Fibroblast of lung (primary cell): ENCODE data around the gene ANO10. TPM values are rescaled to one million over a fixed set of nuclear protein-coding genes. Genes with fewer than 3 reads are reported as not detected.

Experiments
- DNase-seq, 2 donors: peaks; one replicate each; pipeline versions ENCODE4 v3.0.0 to v3.0.0-alpha.2; 2010; ENCODE audit warnings: low read depth in 2 of 2
- H2AFZ ChIP-seq: 2 replicates; pipeline ENCODE4 v1.5.1; 2012; ENCODE audit warnings: low read length, control low read depth, inconsistent platforms
- H3K27ac ChIP-seq: 2 replicates; pipeline ENCODE4 v1.5.1; 2011; ENCODE audit warnings: low read length, control low read depth; ENCODE audit not compliant: insufficient read depth
- H3K27me3 ChIP-seq: 2 replicates; pipeline ENCODE4 v1.5.1; 2011; ENCODE audit warnings: mild to moderate bottlenecking, low read length; ENCODE audit not compliant: control insufficient read depth, insufficient read depth
- H3K36me3 ChIP-seq: 2 replicates; pipeline ENCODE4 v1.5.1; 2011; ENCODE audit warnings: low read length; ENCODE audit not compliant: control insufficient read depth, insufficient read depth
- H3K4me1 ChIP-seq: 2 replicates; pipeline ENCODE4 v1.5.1; 2011; ENCODE audit warnings: low read length; ENCODE audit not compliant: control insufficient read depth, insufficient read depth; ENCODE audit errors: extremely low read depth
- H3K4me2 ChIP-seq: 2 replicates; pipeline ENCODE4 v1.5.1; 2011; ENCODE audit warnings: low read length, control low read depth; ENCODE audit not compliant: insufficient read depth; ENCODE audit errors: extremely low read depth
- H3K4me3 ChIP-seq, 4 experiments: fragments of 200-600 bp in 1 of 4; sonication (generic) in 1 of 4; replicated peaks in 1 of 4; 2 replicates each; pipeline ENCODE4 v1.5.1; 2011 to 2016; ENCODE audit warnings: low read length in 4 of 4, low read depth in 3 of 4, mild to moderate bottlenecking in 3 of 4, control low read depth in 2 of 4, inconsistent platforms in 1 of 4, mixed read lengths in 1 of 4; ENCODE audit not compliant: insufficient read depth in 1 of 4; ENCODE audit errors: control extremely low read depth in 1 of 4
- H3K79me2 ChIP-seq: 2 replicates; pipeline ENCODE4 v1.5.1; 2012; ENCODE audit warnings: mild to moderate bottlenecking, low read length, inconsistent platforms; ENCODE audit not compliant: control insufficient read depth, insufficient read depth
- H3K9ac ChIP-seq: 2 replicates; pipeline ENCODE4 v1.5.1; 2011; ENCODE audit warnings: mild to moderate bottlenecking, low read length, control low read depth; ENCODE audit not compliant: insufficient read depth
- H3K9me3 ChIP-seq: 2 replicates; pipeline ENCODE4 v1.5.1; 2012; ENCODE audit warnings: low read depth, low read length; ENCODE audit not compliant: control insufficient read depth, insufficient read depth
- H4K20me1 ChIP-seq: 2 replicates; pipeline ENCODE4 v1.5.1; 2011; ENCODE audit warnings: low read length; ENCODE audit not compliant: control insufficient read depth, insufficient read depth; ENCODE audit errors: extremely low read depth
- CTCF ChIP-seq, 2 donors: IDR thresholded peaks in 1 of 2; conservative IDR thresholded peaks in 1 of 2; 1 replicate in 1 of 2; 2 replicates in 1 of 2; pipeline ENCODE4 v1.5.1; 2011 to 2012; ENCODE audit warnings: low read length in 2 of 2, control low read depth in 1 of 2, inconsistent platforms in 1 of 2, low read depth in 1 of 2, mild to moderate bottlenecking in 1 of 2
- EZH2 ChIP-seq: IDR thresholded peaks from 2 replicates; pipeline ENCODE4 v1.5.1; 2012; ENCODE audit warnings: low read length, control low read depth, mild to moderate bottlenecking; ENCODE audit errors: missing control alignments
- polyA plus RNA-seq, 2 donors: library from polyadenylated mRNA; depleted of rRNA in 1 of 2; stranded (reverse) in 1 of 2; unstranded in 1 of 2; fragments of >200 nt; gene quantifications; 2 replicates each; pipeline ENCODE4 v1.2.1, GENCODE V29; 2011 to 2012; ENCODE audit warnings: missing spikeins in 1 of 2
- total RNA-seq: library from RNA; depleted of rRNA; stranded (reverse); fragments of >200 nt; gene quantifications from 2 replicates; pipeline ENCODE4 v1.2.1, GENCODE V29; 2014

The ANO10 gene
- total and polyA plus RNA-seq, 2 donors (not counting 1 experiment from before 2014, with no cell fraction given): 103 to 138 TPM

GRCh38 chr3:43619588-43619987, 2.2 kb downstream of the ANO10 start:
- no peak for DNase-seq
- Histone ChIP-seq H3K27ac (no peak overlapping the region), H3K4me2 (no peak overlapping the region), H3K4me1 (peaks cover 4% of the 10 kb centered on the region), H3K9ac (no peak overlapping the region), H4K20me1 (no peaks in the 10 kb centered on the region), H2AFZ (no peak overlapping the region), H3K27me3 (no peaks in the 10 kb centered on the region), H3K9me3 (no peaks in the 10 kb centered on the region), H3K4me3 (peak overlapping the region in 1 of 4 experiments; percentile 90), H3K79me2 (peaks cover 20% of the 10 kb centered on the region), H3K36me3 (no peaks in the 10 kb centered on the region)
- TF ChIP-seq CTCF (conservative IDR thresholded peaks at IDR 0.05 in 1 of 2, IDR thresholded peaks at IDR 0.05 in 1 of 2; ENCODE audit: low read depth in 1 of 2, low read length in 2 of 2): no peak
- TF ChIP-seq EZH2: no peak

- Histone ChIP-seq H4K20me1 (no peaks in the 10 kb centered on the region), H3K79me2 (peaks cover 22% of the 10 kb centered on the region), H3K4me2 (no peak overlapping the region), H3K4me3 (no peak overlapping the region), H3K9ac (no peak overlapping the region), H3K4me1 (peaks cover 4% of the 10 kb centered on the region), H3K9me3 (no peaks in the 10 kb centered on the region), H3K27me3 (no peaks in the 10 kb centered on the region), H3K27ac (no peak overlapping the region), H3K36me3 (no peaks in the 10 kb centered on the region), H2AFZ (no peak overlapping the region)
- TF ChIP-seq EZH2: no peak
- no peak for TF ChIP-seq CTCF (conservative IDR thresholded peaks at IDR 0.05 in 1 of 2, IDR thresholded peaks at IDR 0.05 in 1 of 2; ENCODE audit: low read depth in 1 of 2, low read length in 2 of 2)
- DNase-seq: no peak
Measured at GRCh38 chr3:43618142-43618541, 3.7 kb downstream of the ANO10 start.

- no peak overlapping the region for H2AFZ ChIP-seq
- peaks cover 16% of the 10 kb centered on the region for H3K79me2 ChIP-seq
Measured at GRCh38 chr3:43616034-43616433, 5.8 kb downstream of the ANO10 start.

More at GRCh38 chr3:43616034-43616433, 5.8 kb downstream of the ANO10 start:
- Histone ChIP-seq H3K27ac (no peak overlapping the region), H3K4me3 (no peak overlapping the region), H3K9me3 (no peaks in the 10 kb centered on the region), H3K9ac (no peak overlapping the region), H3K36me3 (no peaks in the 10 kb centered on the region), H4K20me1 (no peaks in the 10 kb centered on the region), H3K27me3 (no peaks in the 10 kb centered on the region), H3K4me2 (no peak overlapping the region), H3K4me1 (no peaks in the 10 kb centered on the region)
- no peak for TF ChIP-seq EZH2
- no peak for TF ChIP-seq CTCF (conservative IDR thresholded peaks at IDR 0.05 in 1 of 2, IDR thresholded peaks at IDR 0.05 in 1 of 2; ENCODE audit: low read depth in 1 of 2, low read length in 2 of 2)
- DNase-seq: no peak
